Right lobe of liver (tissue), 4 donors: Measurements from ENCODE around the gene FLNA.

Experiments
- CTCF ChIP-seq, 4 donors: fragments of 200-600 bp in 3 of 4; fragments of 450-650 bp in 1 of 4; IDR thresholded peaks; one replicate each; pipeline versions ENCODE4 v1.5.1 to v1.8.0; 2016 to 2022; ENCODE audit warnings: antibody characterized with exemption in 4 of 4, mild to moderate bottlenecking in 2 of 4
- POLR2A ChIP-seq: fragments of 450-650 bp; IDR thresholded peaks from one replicate; pipeline ENCODE4 v1.6.1; 2017; ENCODE audit warnings: antibody characterized with exemption, mild to moderate bottlenecking
- donor health status: DM: no; HTN: no; CAD: no.
- donor health status: DM: no; HTN: no; CAD: no.
- donor health status: DM: no; HTN: yes; CAD: no.

- no peak for TF ChIP-seq POLR2A
- TF ChIP-seq CTCF (IDR thresholded peaks at IDR 0.05), result no peak
Observed at GRCh38 chrX:154332561-154332960, 41.9 kb downstream of the FLNA start.
